DMS153 treated with DMSO at 0.1 percent for 48 hours (cell line): Measurements from ENCODE around the gene LDHB.
"Not testable (repeated sequence)": the region's sequence is repeated elsewhere in the genome, so short reads cannot be mapped to it uniquely, and the experiment has no call there.

Experiments used
- DNase-seq: peaks from one replicate; lab custom pipeline; 2025; ENCODE audit not compliant: unreplicated experiment; lab: John Stamatoyannopoulos, UW

LDHB gene

DNA sequence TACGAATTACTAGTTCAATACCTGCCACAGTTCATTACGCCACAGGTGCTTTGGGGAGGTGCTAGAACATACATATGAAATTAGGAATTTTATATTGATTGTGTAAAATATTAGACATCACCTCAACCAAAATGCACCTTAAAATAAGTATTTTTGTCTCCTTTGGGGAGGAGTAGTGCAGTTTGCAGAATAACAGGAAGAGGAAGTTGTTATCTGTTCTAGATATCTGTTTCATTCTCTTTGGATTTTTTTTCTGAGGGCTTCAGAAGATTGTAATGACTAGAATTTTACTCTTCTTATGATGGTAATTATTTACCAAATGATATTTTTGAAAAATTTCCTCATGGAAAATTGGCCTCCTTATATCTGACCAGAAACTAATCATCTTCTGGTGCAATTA lies 43.1 kb downstream of the LDHB start:
- no peak for DNase-seq

DNA sequence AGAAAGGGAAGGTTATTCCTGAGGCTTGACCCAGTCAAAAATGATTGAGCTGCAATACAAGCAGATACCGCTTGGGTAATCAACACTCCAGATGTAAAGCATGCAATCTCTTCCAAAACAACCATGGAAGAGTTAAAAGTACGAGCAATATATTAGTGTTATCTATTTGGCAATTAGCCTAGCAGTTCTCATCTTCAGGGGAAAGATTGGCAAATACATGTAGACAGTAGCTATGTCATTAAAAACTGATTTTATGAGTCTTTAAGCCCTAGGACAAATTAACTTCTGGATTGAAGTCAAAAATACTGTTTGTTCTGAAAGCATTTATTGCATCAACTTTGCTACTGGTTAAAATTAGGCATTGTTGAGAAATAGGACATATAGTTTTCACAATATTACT lies 43.7 kb downstream of the LDHB start:
- DNase-seq = no peak

DNA sequence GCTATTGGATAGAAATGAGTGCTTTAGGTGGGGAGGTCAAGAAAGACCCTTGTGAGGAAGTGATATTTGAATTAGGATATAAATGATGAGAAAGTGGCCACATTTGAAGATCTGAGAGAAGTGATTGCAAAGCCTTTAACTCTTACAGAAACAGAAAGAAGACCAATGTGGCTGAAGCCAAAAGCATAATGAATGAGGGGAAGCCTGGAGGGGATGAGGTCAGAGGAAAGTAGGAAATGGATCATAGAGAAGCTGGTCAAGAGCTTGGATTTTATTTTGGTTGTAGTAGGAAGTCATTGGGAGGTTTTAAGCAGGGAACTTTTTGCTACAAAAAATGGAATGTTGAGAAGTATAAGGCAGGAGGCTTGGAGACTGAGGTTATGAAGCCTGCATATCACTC lies 49.4 kb downstream of the LDHB start:
- DNase-seq = no peak

DNA sequence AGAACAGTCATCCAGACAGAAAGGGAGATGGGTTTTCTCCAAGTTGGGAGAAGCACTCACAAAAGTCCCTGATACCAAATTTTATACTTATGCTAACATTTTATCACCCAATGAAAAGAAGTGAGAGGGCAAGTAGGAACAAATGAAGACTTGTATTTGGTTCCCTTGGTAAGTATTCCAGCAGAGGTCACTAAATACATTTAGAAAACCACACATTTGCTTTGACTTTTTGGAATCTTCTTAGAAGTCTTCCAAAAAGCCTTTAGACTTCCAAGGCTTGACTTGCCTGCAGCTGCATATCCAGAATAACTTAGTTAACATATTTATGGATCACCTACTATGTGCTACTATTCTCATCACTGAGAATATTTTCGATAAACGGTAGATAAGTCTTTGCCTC lies 49.9 kb downstream of the LDHB start:
- no peak for DNase-seq

DNA sequence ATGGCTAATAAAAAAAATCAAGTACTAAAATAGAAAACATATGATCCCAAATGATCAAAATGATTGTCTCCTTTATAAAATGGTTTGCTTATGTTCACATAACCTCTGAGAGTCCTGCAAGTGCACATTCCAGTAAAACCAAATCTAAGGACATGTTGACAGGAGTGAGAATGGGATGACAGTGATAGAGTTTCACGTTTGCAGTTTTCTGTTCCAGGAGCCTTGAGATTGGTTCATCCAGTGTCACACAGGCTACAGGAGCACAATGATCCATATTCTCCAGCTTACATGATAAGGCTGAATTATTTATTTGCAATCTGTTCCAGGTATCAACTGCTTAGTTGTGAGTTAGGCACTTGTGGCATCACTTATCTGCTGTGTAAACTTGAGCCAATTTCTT lies 51.5 kb downstream of the LDHB start:
- no peak for DNase-seq

DNA sequence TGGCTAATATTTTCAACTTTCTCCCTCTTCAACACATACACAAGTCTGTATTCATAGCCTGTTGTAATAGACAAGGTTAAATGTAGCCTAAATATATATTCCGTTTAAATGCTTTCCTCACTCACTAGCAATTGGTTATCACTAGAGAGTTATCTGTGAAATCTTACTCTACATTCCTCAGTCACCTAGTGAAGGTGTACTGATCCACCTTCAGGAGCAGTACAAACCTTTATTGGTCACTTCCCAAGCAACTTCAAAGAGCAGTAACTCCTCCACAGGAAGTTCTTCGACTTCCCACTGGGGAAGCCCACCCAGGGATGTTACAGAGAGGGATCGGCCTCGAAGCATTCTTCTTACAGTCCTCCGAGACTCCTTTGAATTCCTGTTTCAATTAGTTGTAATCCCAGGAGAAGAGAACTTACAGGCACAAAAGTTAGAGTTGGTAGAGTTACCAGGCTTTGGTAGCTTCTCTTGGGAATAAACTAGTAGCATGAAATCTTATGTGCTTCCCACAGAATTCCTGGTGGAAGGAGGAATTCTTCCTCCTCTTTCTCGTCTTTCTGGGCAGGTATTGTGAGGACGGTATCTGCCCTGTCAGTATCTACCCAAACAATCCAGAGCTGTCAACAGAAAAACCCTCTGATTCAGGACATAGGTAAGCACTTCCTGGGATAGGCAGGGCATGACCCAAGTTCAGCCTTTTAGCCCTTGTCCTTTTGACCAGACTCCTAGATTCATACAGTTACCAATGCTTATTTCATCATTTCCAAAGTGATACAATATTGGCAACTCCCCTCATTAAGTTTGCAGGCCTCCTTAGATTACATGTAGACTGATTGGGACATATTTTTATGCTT lies 53.2 kb downstream of the LDHB start, which contains the start of gene GYS2:
GYS2 (minus strand) TSS at position 603 of the 857 bp plus-strand sequence; CDS start at position 348, 255 bp downstream.
- no peak for DNase-seq

DNA sequence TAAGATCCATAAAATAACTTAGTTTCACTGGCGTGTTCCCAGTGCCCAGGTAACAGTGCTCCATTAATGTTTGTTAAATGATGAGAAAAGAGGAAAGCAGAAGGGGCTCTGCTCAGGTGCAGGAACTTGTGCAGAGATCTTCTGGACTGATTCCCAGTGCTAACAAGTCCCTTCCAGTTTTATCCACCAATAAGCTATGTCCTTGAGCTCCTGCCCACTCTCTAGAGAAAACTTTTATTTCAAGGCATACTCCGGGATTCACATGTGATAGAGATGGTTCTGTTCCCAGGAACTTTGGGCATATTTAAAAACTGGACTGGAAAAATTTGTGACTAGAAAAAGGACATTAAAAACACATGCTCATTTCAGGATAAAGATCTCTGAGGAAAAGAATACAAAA lies 54.9 kb downstream of the LDHB start:
- DNase-seq = no peak

DNA sequence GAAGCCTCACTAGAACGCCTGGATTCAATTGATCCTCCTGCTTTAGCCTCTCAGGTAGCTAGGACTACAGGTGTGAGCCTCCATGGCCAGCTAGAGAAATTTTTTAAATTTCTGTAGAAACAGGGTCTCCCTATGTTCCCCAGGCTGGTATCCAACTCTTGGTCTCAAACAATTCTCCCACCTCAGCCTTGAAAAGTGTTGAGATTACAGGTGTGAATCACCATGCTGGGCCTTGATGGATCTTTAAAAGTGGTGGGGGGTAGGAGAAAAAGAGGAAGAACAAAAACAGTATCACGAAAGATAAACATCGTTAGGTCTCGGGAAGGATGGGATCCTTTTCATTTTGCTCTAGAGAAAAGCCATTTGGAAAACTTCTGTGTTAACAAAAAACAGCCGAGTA lies 57.4 kb downstream of the LDHB start:
- DNase-seq = no peak

DNA sequence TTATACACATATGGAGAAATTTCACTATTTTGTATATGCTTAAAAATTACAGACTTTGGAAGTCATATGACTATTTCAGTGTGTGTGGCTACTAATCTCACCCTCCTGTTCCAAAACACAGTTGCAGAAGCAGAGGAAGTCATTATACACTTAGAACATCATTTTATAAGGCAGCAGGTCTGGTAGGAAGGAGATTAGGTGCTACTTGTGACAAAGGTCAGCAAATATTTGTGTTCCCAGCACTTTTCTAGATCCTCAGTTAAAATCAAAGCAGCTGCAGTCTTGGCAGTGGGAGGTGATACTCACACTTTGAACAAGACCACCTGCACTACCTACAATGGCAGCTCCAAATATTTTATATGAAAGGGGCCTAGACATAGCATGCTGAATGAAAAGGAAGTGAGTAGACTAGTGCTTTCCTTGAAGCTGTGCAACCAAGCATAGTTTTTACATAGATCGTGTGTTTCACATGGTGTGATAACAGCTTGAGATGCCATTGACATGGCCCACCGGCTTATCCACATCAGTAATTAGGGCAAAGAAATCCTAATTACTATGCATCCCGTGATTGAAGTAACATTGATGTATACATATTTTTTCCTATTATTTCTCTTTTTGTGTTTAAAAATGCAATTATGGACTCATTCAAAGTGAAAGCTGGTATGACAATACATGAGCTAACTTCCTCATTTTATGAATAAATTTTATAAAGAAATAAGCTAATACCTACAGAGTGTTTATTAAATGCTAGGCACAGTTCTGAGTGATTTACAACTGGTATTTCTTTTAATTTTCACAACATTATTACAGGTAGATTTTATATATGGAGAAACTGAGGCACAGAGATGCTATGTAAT lies 58.3 kb downstream of the LDHB start:
- no peak for DNase-seq

DNA sequence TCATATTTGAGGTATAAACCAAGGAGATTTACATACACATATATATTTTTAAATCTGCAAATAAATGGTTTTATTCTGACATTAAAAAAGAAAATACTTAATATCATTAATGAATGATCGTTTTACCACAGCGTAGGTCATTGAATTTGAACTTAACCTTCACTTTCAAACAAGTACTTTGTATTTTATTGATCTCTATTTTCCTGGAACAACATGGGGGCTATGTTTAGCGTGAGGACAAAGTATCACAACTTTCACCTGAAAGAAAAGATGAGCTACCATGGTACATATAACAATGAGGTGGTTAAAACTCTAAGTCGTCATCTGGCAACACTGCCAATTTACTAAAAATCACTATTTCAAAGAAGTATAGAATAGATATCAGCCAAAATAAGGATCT lies 59.0 kb downstream of the LDHB start:
- no peak for DNase-seq

DNA sequence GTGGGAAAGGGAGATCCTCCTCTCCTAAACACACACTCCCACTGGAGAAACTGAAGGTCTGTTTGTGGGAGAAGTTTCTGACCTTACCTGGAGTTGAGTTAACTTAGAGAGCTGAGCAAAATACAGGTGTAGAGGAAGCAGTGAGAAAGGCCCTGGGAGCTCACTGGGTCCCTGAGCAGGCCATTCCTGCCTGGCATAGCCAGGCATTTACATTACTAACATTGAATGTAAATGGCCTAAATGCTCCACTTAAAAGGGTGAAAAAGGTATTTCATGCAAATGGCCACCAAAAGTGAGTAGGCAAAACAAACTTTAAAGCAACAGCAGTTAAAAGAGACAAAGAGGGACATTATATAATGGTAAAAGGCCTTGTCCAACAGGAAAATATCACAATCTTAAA lies 62.3 kb downstream of the LDHB start:
- DNase-seq = not testable (repeated sequence)

DNA sequence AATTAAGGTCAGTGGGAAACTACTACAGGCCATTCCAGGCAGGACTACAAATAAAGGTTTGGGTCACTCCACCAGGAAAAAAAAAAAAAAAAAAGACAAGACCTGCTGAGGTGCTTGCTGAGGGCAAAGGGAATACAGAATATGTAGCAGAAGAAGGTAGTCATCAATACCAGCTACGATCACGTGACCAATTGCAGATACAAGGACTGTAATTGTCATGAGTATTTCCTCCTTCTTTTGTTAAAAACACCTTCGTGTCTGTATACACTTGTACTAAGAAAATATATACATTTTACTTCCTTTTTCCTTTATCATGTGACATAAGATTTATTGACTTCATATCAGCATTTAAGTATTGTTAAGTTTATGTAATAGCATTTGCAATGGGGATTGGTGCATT lies 72.2 kb downstream of the LDHB start:
- no peak for DNase-seq
